Measurements from ENCODE around the gene BDP1. TPM values are rescaled to one million over a fixed set of nuclear protein-coding genes. Genes with fewer than 3 reads are reported as not detected.
"Not testable (repeated sequence)": the region's sequence is repeated elsewhere in the genome, so short reads cannot be mapped to it uniquely, and the experiment has no call there.

BDP1 gene
- total and polyA plus RNA-seq, 2 donors from 2014 or later: 5.1 to 27.6 TPM

GRCh38 chr5:71426686-71427474 is 28.6 kb upstream of the BDP1 start:
- H3K27me3 ChIP-seq (ENCODE audit: control insufficient read depth, insufficient read depth, low read length); intact Hi-C loops (cut with DNase I); H3K4me1 ChIP-seq (ENCODE audit: control insufficient read depth in 2 of 3, insufficient read depth in 2 of 3, low read depth in 1 of 3, low read length in 3 of 3); H3K4me3 ChIP-seq (ENCODE audit: low read length in 3 of 3); H3K27ac ChIP-seq (ENCODE audit: low read depth in 2 of 2, low read length in 2 of 2); FAIRE-seq; DNase-seq; H3K9me3 ChIP-seq (ENCODE audit: control insufficient read depth in 2 of 3, insufficient read depth in 1 of 3, low read length in 3 of 3); H3K9ac ChIP-seq (ENCODE audit: low read length in 3 of 3); H3K36me3 ChIP-seq (ENCODE audit: control insufficient read depth in 2 of 3, insufficient read depth in 3 of 3, low read length in 3 of 3): not testable (repeated sequence)

- H3K4me3 ChIP-seq (ENCODE audit: low read length in 3 of 3); intact Hi-C loops (cut with DNase I); H3K4me1 ChIP-seq (ENCODE audit: control insufficient read depth in 2 of 3, insufficient read depth in 2 of 3, low read depth in 1 of 3, low read length in 3 of 3); FAIRE-seq; H3K27me3 ChIP-seq (ENCODE audit: control insufficient read depth, insufficient read depth, low read length); H3K36me3 ChIP-seq (ENCODE audit: control insufficient read depth in 2 of 3, insufficient read depth in 3 of 3, low read length in 3 of 3); H3K27ac ChIP-seq (ENCODE audit: low read depth in 2 of 2, low read length in 2 of 2); H3K9me3 ChIP-seq (ENCODE audit: control insufficient read depth in 2 of 3, insufficient read depth in 1 of 3, low read length in 3 of 3); H3K9ac ChIP-seq (ENCODE audit: low read length in 3 of 3); DNase-seq: not testable (repeated sequence)
Measured at GRCh38 chr5:71432410-71432809, 23.0 kb upstream of the BDP1 start.

DNA sequence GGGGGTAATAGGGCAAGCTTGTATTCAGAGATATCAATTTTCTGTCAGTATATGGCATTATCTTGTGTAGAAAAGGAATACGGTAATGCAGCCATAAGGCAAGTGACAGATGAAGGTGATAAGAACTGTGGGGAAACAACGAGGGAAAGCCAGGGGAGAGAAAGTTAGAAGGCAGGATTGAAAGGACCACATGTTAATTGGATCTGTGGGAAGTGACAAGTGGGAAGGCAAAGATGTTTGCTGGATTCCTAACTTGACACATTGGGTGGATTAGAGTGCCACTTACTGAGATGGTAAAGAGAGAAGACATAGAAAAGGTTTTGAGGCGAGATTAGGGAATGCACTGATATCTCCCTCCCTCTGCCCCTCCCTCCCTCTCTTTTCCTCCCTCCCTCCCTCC is 20.6 kb upstream of the BDP1 start:
- H3K9me3 ChIP-seq (ENCODE audit: control insufficient read depth in 2 of 3, insufficient read depth in 1 of 3, low read length in 3 of 3); H3K4me1 ChIP-seq (ENCODE audit: control insufficient read depth in 2 of 3, insufficient read depth in 2 of 3, low read depth in 1 of 3, low read length in 3 of 3); H3K36me3 ChIP-seq (ENCODE audit: control insufficient read depth in 2 of 3, insufficient read depth in 3 of 3, low read length in 3 of 3); intact Hi-C loops (cut with DNase I); H3K27ac ChIP-seq (ENCODE audit: low read depth in 2 of 2, low read length in 2 of 2); H3K9ac ChIP-seq (ENCODE audit: low read length in 3 of 3); H3K27me3 ChIP-seq (ENCODE audit: control insufficient read depth, insufficient read depth, low read length); DNase-seq; H3K4me3 ChIP-seq (ENCODE audit: low read length in 3 of 3); FAIRE-seq: not testable (repeated sequence)

- H3K9ac ChIP-seq (ENCODE audit: low read length in 3 of 3); intact Hi-C loops (cut with DNase I); DNase-seq; FAIRE-seq; H3K4me1 ChIP-seq (ENCODE audit: control insufficient read depth in 2 of 3, insufficient read depth in 2 of 3, low read depth in 1 of 3, low read length in 3 of 3); H3K9me3 ChIP-seq (ENCODE audit: control insufficient read depth in 2 of 3, insufficient read depth in 1 of 3, low read length in 3 of 3); H3K27ac ChIP-seq (ENCODE audit: low read depth in 2 of 2, low read length in 2 of 2); H3K4me3 ChIP-seq (ENCODE audit: low read length in 3 of 3); H3K27me3 ChIP-seq (ENCODE audit: control insufficient read depth, insufficient read depth, low read length); H3K36me3 ChIP-seq (ENCODE audit: control insufficient read depth in 2 of 3, insufficient read depth in 3 of 3, low read length in 3 of 3): not testable (repeated sequence)
Measured at GRCh38 chr5:71441564-71441963, 13.9 kb upstream of the BDP1 start.

- DNase-seq; H3K4me3 ChIP-seq (ENCODE audit: low read length in 3 of 3); H3K27me3 ChIP-seq (ENCODE audit: control insufficient read depth, insufficient read depth, low read length); H3K9ac ChIP-seq (ENCODE audit: low read length in 3 of 3); H3K9me3 ChIP-seq (ENCODE audit: control insufficient read depth in 2 of 3, insufficient read depth in 1 of 3, low read length in 3 of 3); H3K36me3 ChIP-seq (ENCODE audit: control insufficient read depth in 2 of 3, insufficient read depth in 3 of 3, low read length in 3 of 3); H3K4me1 ChIP-seq (ENCODE audit: control insufficient read depth in 2 of 3, insufficient read depth in 2 of 3, low read depth in 1 of 3, low read length in 3 of 3); intact Hi-C loops (cut with DNase I); H3K27ac ChIP-seq (ENCODE audit: low read depth in 2 of 2, low read length in 2 of 2); FAIRE-seq: not testable (repeated sequence)
Measured at GRCh38 chr5:71443891-71444290, 11.6 kb upstream of the BDP1 start.

- H3K4me1 ChIP-seq (ENCODE audit: control insufficient read depth in 2 of 3, insufficient read depth in 2 of 3, low read depth in 1 of 3, low read length in 3 of 3); H3K27me3 ChIP-seq (ENCODE audit: control insufficient read depth, insufficient read depth, low read length); FAIRE-seq; H3K27ac ChIP-seq (ENCODE audit: low read depth in 2 of 2, low read length in 2 of 2); DNase-seq; H3K4me3 ChIP-seq (ENCODE audit: low read length in 3 of 3); H3K9me3 ChIP-seq (ENCODE audit: control insufficient read depth in 2 of 3, insufficient read depth in 1 of 3, low read length in 3 of 3); intact Hi-C loops (cut with DNase I); H3K9ac ChIP-seq (ENCODE audit: low read length in 3 of 3); H3K36me3 ChIP-seq (ENCODE audit: control insufficient read depth in 2 of 3, insufficient read depth in 3 of 3, low read length in 3 of 3): not testable (repeated sequence)
Measured at GRCh38 chr5:71445015-71445414, 10.4 kb upstream of the BDP1 start.

GRCh38 chr5:71445523-71446152 is 9.8 kb upstream of the BDP1 start:
- H3K9ac ChIP-seq (ENCODE audit: low read length in 3 of 3); H3K4me1 ChIP-seq (ENCODE audit: control insufficient read depth in 2 of 3, insufficient read depth in 2 of 3, low read depth in 1 of 3, low read length in 3 of 3); H3K27me3 ChIP-seq (ENCODE audit: control insufficient read depth, insufficient read depth, low read length); intact Hi-C loops (cut with DNase I); H3K9me3 ChIP-seq (ENCODE audit: control insufficient read depth in 2 of 3, insufficient read depth in 1 of 3, low read length in 3 of 3); H3K36me3 ChIP-seq (ENCODE audit: control insufficient read depth in 2 of 3, insufficient read depth in 3 of 3, low read length in 3 of 3); H3K27ac ChIP-seq (ENCODE audit: low read depth in 2 of 2, low read length in 2 of 2); FAIRE-seq: not testable (repeated sequence)
- peak in 2 of 5 donors; percentile 17 to 24 for DNase-seq
- H3K4me3 ChIP-seq (ENCODE audit: low read length in 3 of 3): peak overlapping the region in 1 of 3 donors; percentile 32

GRCh38 chr5:71446540-71447216 is 8.8 kb upstream of the BDP1 start:
- H3K4me1 ChIP-seq (ENCODE audit: control insufficient read depth in 2 of 3, insufficient read depth in 2 of 3, low read depth in 1 of 3, low read length in 3 of 3); H3K9me3 ChIP-seq (ENCODE audit: control insufficient read depth in 2 of 3, insufficient read depth in 1 of 3, low read length in 3 of 3); H3K27me3 ChIP-seq (ENCODE audit: control insufficient read depth, insufficient read depth, low read length); H3K9ac ChIP-seq (ENCODE audit: low read length in 3 of 3); intact Hi-C loops (cut with DNase I); H3K36me3 ChIP-seq (ENCODE audit: control insufficient read depth in 2 of 3, insufficient read depth in 3 of 3, low read length in 3 of 3); H3K27ac ChIP-seq (ENCODE audit: low read depth in 2 of 2, low read length in 2 of 2); FAIRE-seq; DNase-seq: not testable (repeated sequence)
- peak overlapping the region in 1 of 3 donors; percentile 32 for H3K4me3 ChIP-seq (ENCODE audit: low read length in 3 of 3)
